ENCODE measurements around the gene ATP13A4.
"Not testable (repeated sequence)": the region's sequence is repeated elsewhere in the genome, so short reads cannot be mapped to it uniquely, and the experiment has no call there.

ATP13A4 gene

GRCh38 chr3:193560091-193560490, 5.4 kb upstream of the ATP13A4 start:
- DNase-seq = no peak

GRCh38 chr3:193559100-193559499, 4.4 kb upstream of the ATP13A4 start:
- no peak for DNase-seq

GRCh38 chr3:193556841-193557240, 2.1 kb upstream of the ATP13A4 start:
- no peak for DNase-seq

- no peak for DNase-seq
Observed at GRCh38 chr3:193553586-193553985, 1.1 kb downstream of the ATP13A4 start.

- DNase-seq = no peak
Observed at GRCh38 chr3:193552923-193553322, 1.8 kb downstream of the ATP13A4 start.

GRCh38 chr3:193548406-193548805, 6.3 kb downstream of the ATP13A4 start:
- no peak for DNase-seq

GRCh38 chr3:193546129-193546528, 8.6 kb downstream of the ATP13A4 start:
- DNase-seq = no peak

- DNase-seq = no peak
Observed at GRCh38 chr3:193545304-193545703, 9.4 kb downstream of the ATP13A4 start.

- no peak for DNase-seq
Observed at GRCh38 chr3:193544289-193544688, 10.4 kb downstream of the ATP13A4 start.

- DNase-seq = no peak
Observed at GRCh38 chr3:193530231-193531165, 24.2 kb downstream of the ATP13A4 start.

- DNase-seq = not testable (repeated sequence)
Observed at GRCh38 chr3:193526085-193526484, 28.6 kb downstream of the ATP13A4 start.

- no peak for DNase-seq
Observed at GRCh38 chr3:193522473-193522872, 32.2 kb downstream of the ATP13A4 start.

- DNase-seq = no peak
Observed at GRCh38 chr3:193520738-193521137, 34.0 kb downstream of the ATP13A4 start.

GRCh38 chr3:193515966-193516365, 38.7 kb downstream of the ATP13A4 start:
- DNase-seq = no peak

GRCh38 chr3:193510154-193510553, 44.5 kb downstream of the ATP13A4 start:
- no peak for DNase-seq

- DNase-seq = no peak
Observed at GRCh38 chr3:193509103-193509965, 45.4 kb downstream of the ATP13A4 start.

- no peak for DNase-seq
Observed at GRCh38 chr3:193508108-193508507, 46.6 kb downstream of the ATP13A4 start.

- DNase-seq = no peak
Observed at GRCh38 chr3:193507566-193507965, 47.1 kb downstream of the ATP13A4 start.

GRCh38 chr3:193506921-193507320, 47.8 kb downstream of the ATP13A4 start:
- DNase-seq = no peak

GRCh38 chr3:193502871-193503270, 51.8 kb downstream of the ATP13A4 start:
- no peak for DNase-seq

GRCh38 chr3:193499801-193500485, 54.8 kb downstream of the ATP13A4 start:
- no peak for DNase-seq

- no peak for DNase-seq
Observed at GRCh38 chr3:193499136-193499770, 55.4 kb downstream of the ATP13A4 start.

- no peak for DNase-seq
Observed at GRCh38 chr3:193498215-193498614, 56.5 kb downstream of the ATP13A4 start.

All from stimulated activated CD4-positive, alpha-beta T cell treated with anti-CD3 and anti-CD28 coated beads, Interleukin-1b, Interleukin-23, amount 100 ng/mL, for 48 hours (primary cell).